OCI-LY3 (cell line): ENCODE measurements around the gene BRCA1.

Experiments used
- EZH2phosphoT487 ChIP-seq: fragments of 200-600 bp; shearing (Covaris generic); IDR thresholded peaks from 2 replicates; pipeline ENCODE4 v1.6.1; 2018; ENCODE audit warnings: antibody characterized with exemption, mixed run types, low read depth
- TF ChIP-seq, protein P1 (sequence below): fragments of 200-600, 300-600 bp; sonication (generic); IDR thresholded peaks from 2 replicates; pipeline ENCODE4 v1.5.1; 2014; ENCODE audit warnings: antibody characterized with exemption, low read length, low read depth

DNA sequence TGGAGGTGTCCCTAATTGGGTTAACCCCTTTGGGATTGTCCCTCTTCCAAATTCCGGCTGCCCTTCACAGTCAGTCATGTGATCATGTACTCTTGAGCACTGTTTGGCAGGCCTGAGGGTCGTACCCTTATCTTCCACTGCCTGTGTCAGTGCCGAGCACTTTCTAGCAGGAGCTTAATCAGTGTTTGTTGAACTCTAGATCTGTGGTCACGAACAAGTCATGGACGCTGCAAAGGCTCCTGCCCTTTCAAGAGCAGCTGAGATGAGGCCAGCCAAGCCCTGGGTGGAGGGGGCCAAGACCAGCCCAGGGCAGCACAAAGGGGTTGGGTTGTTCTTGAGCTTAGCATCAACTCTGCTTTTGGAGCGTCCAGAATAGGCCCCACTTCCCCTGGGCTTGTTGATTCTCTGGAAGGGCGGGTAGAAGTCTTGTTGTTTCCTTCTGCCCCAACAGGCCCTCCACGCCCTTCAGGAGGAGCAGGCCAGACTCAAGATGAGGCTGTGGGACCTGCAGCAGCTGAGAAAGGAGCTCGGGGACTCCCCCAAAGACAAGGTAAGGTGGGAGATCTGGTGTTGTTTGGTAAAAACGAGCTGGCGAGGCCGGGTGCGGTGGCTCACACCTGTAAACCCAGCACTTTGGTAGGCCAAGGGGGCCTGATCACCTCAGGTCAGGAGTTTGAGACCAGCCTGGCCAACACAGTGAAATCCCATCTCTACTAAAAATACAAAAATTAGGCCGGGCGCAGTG, 113.3 kb downstream of the BRCA1 start:
- TF ChIP-seq, protein P1, sequence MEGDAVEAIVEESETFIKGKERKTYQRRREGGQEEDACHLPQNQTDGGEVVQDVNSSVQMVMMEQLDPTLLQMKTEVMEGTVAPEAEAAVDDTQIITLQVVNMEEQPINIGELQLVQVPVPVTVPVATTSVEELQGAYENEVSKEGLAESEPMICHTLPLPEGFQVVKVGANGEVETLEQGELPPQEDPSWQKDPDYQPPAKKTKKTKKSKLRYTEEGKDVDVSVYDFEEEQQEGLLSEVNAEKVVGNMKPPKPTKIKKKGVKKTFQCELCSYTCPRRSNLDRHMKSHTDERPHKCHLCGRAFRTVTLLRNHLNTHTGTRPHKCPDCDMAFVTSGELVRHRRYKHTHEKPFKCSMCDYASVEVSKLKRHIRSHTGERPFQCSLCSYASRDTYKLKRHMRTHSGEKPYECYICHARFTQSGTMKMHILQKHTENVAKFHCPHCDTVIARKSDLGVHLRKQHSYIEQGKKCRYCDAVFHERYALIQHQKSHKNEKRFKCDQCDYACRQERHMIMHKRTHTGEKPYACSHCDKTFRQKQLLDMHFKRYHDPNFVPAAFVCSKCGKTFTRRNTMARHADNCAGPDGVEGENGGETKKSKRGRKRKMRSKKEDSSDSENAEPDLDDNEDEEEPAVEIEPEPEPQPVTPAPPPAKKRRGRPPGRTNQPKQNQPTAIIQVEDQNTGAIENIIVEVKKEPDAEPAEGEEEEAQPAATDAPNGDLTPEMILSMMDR = no peak
- TF ChIP-seq EZH2phosphoT487 = no peak
